GM12875 (cell line): ENCODE data around the gene SEC23A.
"Not testable (repeated sequence)": the region's sequence is repeated elsewhere in the genome, so short reads cannot be mapped to it uniquely, and the experiment has no call there.

Experiments used
- H3K4me3 ChIP-seq: one replicate; pipeline ENCODE4 v1.5.1; 2011; ENCODE audit warnings: low read depth, low read length, control low read depth
- TF ChIP-seq, protein P1 (sequence below): IDR thresholded peaks from 2 replicates; pipeline ENCODE4 v1.5.1; 2011; ENCODE audit warnings: low read depth, mild to moderate bottlenecking, control low read depth, inconsistent platforms, low read length, moderate library complexity, borderline replicate concordance; ENCODE audit not compliant: insufficient read depth

SEC23A gene

DNA sequence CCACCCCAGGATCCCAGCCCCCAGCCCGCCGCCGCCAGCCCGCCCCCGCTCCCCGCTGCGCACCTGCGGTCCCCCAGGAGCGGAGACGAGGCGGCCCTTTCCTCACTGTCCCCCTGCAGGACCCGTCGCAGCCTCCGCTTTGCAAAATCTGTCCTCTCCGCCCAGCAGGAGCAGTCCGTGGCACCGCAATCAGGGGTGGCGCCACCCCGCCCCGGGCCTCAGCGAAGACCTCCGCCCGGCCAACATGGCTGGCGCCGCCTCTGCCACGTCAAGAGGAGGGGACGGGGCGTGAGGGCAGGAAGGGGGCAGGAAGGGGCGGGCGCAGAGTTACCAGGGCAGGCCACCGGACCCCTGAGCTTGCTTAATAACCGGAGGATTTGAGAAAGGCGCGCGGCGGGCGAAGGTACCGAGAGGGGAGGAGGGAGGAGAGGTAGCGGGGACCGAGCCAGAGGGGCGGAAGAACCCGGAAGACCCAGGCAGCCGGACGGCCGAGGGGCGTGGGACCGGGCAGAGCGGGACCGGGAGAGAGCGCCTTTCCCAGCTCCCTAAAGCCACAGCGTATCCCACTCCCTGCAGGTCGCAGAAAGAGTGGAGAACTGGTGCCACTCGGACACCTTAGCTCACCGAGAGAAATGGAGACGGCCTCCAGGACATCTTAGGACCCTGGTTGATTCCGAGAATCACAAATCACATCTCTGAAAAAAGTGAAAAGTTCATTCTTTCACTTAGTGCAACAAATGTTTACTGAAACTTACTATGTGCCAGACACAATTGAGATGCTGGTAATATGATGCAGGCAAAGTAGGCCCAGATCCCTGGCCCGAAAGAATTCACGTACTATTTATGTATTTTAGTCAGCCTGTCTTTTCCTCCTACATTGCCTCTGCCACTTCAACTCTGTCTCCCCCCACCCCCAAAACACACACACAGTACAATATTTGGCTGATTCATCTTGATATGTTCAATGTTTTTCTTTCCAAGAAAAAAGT is at the start of gene SEC23A:
TSS of gene SEC23A (minus strand) at position 267 of the 989 bp plus-strand sequence. CDS start 7,117 bp downstream, outside the sequence.
- TF ChIP-seq, protein P1, sequence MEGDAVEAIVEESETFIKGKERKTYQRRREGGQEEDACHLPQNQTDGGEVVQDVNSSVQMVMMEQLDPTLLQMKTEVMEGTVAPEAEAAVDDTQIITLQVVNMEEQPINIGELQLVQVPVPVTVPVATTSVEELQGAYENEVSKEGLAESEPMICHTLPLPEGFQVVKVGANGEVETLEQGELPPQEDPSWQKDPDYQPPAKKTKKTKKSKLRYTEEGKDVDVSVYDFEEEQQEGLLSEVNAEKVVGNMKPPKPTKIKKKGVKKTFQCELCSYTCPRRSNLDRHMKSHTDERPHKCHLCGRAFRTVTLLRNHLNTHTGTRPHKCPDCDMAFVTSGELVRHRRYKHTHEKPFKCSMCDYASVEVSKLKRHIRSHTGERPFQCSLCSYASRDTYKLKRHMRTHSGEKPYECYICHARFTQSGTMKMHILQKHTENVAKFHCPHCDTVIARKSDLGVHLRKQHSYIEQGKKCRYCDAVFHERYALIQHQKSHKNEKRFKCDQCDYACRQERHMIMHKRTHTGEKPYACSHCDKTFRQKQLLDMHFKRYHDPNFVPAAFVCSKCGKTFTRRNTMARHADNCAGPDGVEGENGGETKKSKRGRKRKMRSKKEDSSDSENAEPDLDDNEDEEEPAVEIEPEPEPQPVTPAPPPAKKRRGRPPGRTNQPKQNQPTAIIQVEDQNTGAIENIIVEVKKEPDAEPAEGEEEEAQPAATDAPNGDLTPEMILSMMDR: no peak
- H3K4me3 ChIP-seq: peak within 1 kb of the TSS; percentile 61

DNA sequence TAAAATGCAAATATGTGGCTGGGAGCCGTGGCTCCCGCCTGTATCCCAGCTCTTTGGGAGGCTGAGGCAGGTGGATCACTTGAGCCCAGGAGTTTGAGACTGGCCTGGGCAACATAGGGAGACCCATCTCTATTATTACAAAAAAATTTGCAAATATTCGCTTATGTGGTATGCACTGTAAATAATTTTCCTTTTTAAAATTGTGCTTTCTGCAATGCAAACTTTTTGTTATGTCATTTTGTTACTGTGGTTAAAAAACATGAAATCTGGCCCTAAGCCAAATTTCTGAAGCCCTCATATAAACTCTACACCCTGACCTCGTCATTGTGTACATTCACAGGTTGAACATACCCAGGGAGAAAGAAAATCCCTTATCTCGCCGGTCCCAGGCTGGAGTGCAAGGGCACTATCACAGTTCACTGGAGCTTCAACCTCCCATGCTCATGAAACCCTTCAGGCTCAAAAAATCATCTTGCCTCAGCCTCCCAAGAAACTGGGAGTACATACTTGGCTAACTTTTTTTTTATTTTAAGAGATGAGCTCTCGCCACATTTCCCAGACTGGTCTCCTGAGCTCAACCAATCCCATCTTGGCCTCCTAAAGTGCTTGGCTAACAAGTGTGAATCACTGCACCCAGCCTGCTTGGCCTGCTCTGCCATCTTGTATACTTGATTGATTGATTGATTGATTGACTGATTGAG is 42.4 kb upstream of the SEC23A start:
- no peak overlapping the region for H3K4me3 ChIP-seq
- TF ChIP-seq, protein P1: no peak

- not testable (repeated sequence) for H3K4me3 ChIP-seq
These were observed 40.2 kb upstream of the SEC23A start for GRCh38 chr14:39143226-39143625.

DNA sequence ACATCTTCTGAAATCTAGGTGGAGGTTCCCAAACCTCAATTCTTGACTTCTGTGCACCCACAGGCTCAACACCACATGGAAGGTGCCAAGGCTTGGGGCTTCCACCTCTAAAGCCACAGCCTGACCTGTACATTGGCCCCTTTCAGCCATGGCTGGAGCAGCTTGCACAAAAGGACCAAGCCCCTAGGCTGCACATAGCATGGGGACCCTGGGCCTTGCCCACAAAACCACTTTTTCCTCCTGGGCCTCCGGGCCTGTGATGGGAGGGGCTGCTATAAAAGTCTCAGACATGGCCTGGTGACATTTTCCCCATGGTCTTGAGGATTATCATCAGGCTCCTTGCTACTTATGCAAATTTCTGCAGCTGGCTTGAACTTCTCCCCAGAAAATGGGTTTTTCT is 38.6 kb upstream of the SEC23A start:
- not testable (repeated sequence) for H3K4me3 ChIP-seq

GRCh38 chr14:39140170-39140569 is 37.1 kb upstream of the SEC23A start:
- TF ChIP-seq, protein P1: no peak

GRCh38 chr14:39138440-39138839 is 35.4 kb upstream of the SEC23A start:
- TF ChIP-seq, protein P1: no peak

More at GRCh38 chr14:39140170-39140569, 37.1 kb upstream of the SEC23A start:
- no peak overlapping the region for H3K4me3 ChIP-seq

DNA sequence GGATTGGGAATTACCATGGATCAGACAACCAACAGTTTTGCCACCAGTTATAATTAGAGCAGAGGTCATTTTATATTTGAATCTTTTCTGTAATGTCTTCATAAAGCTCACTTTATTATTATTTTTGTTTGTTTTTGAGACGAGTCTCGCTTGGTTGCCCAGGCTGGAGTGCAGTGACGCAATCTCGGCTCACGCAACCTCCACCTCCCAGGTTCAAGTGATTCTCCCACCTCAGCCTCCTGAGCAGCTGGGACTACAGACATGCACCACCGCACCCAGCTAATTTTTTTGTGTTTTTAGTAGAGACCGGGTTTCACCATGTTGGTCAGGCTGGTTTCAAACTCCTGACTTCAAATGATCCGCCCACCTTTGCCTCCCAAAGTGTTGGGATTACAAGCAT is 34.8 kb upstream of the SEC23A start:
- H3K4me3 ChIP-seq: not testable (repeated sequence)

More at GRCh38 chr14:39138440-39138839, 35.4 kb upstream of the SEC23A start:
- no peak overlapping the region for H3K4me3 ChIP-seq

- H3K4me3 ChIP-seq: no peak overlapping the region
- TF ChIP-seq, protein P1: no peak
These were observed 19.5 kb upstream of the SEC23A start for GRCh38 chr14:39122330-39123138.
